Left lung (tissue), 10 donors: Measurements from ENCODE around the gene TFAP2E. TPM values are rescaled to one million over a fixed set of nuclear protein-coding genes. Genes with fewer than 3 reads are reported as not detected.

Experiments used
- ATAC-seq: fragments of 200-7000 bp; cut with Tn5 transposase; one replicate; pipeline ENCODE4 v1.9.1; 2020; ENCODE audit warnings: moderate library complexity
- DNase-seq, 4 donors: peaks; one replicate each; pipeline ENCODE4 v3.0.0-alpha.2; 2013 to 2020
- H3K27ac ChIP-seq, 2 donors: fragments of 200-600 bp; sonication (generic) in 1 of 2; one replicate each; pipeline versions ENCODE4 v1.5.0 to v1.8.0; 2020 to 2021
- H3K27me3 ChIP-seq, 2 donors: fragments of 200-600 bp; sonication (generic) in 1 of 2; one replicate each; pipeline versions ENCODE4 v1.5.0 to v1.8.0; 2020 to 2021
- H3K36me3 ChIP-seq, 2 donors: fragments of 200-600 bp; sonication (generic) in 1 of 2; one replicate each; pipeline versions ENCODE4 v1.5.0 to v1.8.0; 2020 to 2021
- H3K4me1 ChIP-seq, 2 donors: fragments of 200-600 bp; one replicate each; pipeline ENCODE4 v1.8.0; 2021
- H3K4me3 ChIP-seq, 2 donors: fragments of 200-600 bp; sonication (generic) in 1 of 2; one replicate each; pipeline versions ENCODE4 v1.5.0 to v1.8.0; 2020 to 2021; ENCODE audit warnings: mild to moderate bottlenecking in 1 of 2
- H3K9me3 ChIP-seq, 2 donors: fragments of 200-600 bp; sonication (generic) in 1 of 2; one replicate each; pipeline versions ENCODE4 v1.5.0 to v1.8.0; 2020 to 2021
- intact Hi-C, 2 donors: fragments of 100-400 bp; cut with DNase I; formaldehyde crosslinking; loops; one replicate each; pipeline versions ENCODE4 v1.11.2 to v1.14.2; 2022
- polyA plus RNA-seq, 6 donors: library from polyadenylated mRNA; unstranded; fragments of 120-200 nt; gene quantifications; one replicate each; pipeline ENCODE4 v1.2.1, GENCODE V29; 2013; ENCODE audit not compliant: insufficient read length in 6 of 6
- total RNA-seq, 2 donors: library from RNA; stranded (reverse); fragmentation: NEBNext Ultra II Directional; extraction: Animal tissue kit (Norgen Biotek cat#: 25700); gene quantifications; one replicate each; pipeline ENCODE4 v1.2.1, GENCODE V29; 2021
- TF ChIP-seq, protein P1 (sequence below), 2 donors: fragments of 200-600 bp; sonication (generic) in 1 of 2; IDR thresholded peaks; one replicate each; pipeline versions ENCODE4 v1.5.0 to v1.8.0; 2021; ENCODE audit warnings: antibody characterized with exemption in 2 of 2
- donor health status: DM: no; HTN: yes; CAD: no.
- donor health status: DM: no; HTN: no; CAD: no.

The TFAP2E gene
- total and polyA plus RNA-seq, 8 donors, result 1.3 to 7.4 (median 3.5) TPM

- Histone ChIP-seq H3K9me3 (no peaks in the 10 kb centered on the region), H3K27me3 (no peaks in the 10 kb centered on the region), H3K4me3 (no peak overlapping the region), H3K27ac (no peak overlapping the region), H3K4me1 (no peaks in the 10 kb centered on the region), H3K36me3 (peaks cover 0 to 67% of the 10 kb centered on the region in 2 donors)
- TF ChIP-seq, protein P1, sequence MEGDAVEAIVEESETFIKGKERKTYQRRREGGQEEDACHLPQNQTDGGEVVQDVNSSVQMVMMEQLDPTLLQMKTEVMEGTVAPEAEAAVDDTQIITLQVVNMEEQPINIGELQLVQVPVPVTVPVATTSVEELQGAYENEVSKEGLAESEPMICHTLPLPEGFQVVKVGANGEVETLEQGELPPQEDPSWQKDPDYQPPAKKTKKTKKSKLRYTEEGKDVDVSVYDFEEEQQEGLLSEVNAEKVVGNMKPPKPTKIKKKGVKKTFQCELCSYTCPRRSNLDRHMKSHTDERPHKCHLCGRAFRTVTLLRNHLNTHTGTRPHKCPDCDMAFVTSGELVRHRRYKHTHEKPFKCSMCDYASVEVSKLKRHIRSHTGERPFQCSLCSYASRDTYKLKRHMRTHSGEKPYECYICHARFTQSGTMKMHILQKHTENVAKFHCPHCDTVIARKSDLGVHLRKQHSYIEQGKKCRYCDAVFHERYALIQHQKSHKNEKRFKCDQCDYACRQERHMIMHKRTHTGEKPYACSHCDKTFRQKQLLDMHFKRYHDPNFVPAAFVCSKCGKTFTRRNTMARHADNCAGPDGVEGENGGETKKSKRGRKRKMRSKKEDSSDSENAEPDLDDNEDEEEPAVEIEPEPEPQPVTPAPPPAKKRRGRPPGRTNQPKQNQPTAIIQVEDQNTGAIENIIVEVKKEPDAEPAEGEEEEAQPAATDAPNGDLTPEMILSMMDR (IDR thresholded peaks at IDR 0.05), result no peak
- ATAC-seq (no peak), DNase-seq (no peak)
- intact Hi-C loops, result no loop called here
Observed at GRCh38 chr1:35623832-35624231, 50.7 kb downstream of the TFAP2E start.

DNA sequence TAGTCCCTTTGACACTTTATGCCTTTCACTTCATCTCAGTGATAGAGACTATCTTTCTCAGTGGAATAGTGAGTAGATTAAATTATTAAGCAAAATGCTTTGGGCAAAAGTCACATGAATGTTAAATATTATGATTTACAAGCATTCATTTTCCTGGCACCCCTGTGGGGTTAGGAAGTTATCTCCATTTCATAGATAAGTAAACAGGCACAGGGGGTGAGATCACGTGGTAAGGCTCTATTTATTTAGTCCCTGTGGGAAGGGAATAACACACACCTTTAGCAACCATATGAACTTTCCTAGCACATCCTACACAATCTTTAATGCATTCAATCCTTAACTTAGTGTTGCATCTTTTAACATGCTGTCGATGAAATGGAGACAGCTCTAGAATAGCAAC, 55.9 kb downstream of the TFAP2E start:
- intact Hi-C loops, result no loop called here
- ATAC-seq (no peak), DNase-seq (no peak)
- Histone ChIP-seq H3K27ac (no peak overlapping the region), H3K36me3 (peaks cover 0 to 89% of the 10 kb centered on the region in 2 donors), H3K4me3 (no peak overlapping the region), H3K27me3 (no peaks in the 10 kb centered on the region), H3K4me1 (no peaks in the 10 kb centered on the region), H3K9me3 (no peaks in the 10 kb centered on the region)
- TF ChIP-seq, protein P1 (IDR thresholded peaks at IDR 0.05), result no peak

DNA sequence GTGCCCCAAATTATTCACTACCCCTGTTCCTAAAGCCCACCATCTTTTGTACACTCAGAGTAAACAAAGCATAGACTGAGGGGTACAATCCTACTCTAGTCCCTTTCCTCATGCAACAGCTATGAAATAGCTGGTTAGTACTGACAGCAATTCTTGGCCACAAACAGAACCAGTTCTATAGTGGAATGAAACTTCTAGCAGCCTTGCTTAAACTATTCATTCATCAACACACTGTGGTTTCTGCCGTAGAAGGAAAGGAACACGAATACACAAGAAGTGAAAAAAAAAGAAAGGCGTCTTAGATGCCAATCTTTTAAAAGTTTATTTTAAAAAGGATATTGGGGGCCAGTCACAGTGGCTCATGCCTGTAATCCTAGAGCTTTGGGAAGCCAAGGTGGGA, 58.3 kb downstream of the TFAP2E start:
- ATAC-seq, result no peak
- H3K27me3 ChIP-seq, result no peaks in the 10 kb centered on the region
- no peak overlapping the region for H3K4me3 ChIP-seq
- H3K4me1 ChIP-seq, result peaks cover 0 to 4% of the 10 kb centered on the region in 2 donors
- peaks cover 0 to 90% of the 10 kb centered on the region in 2 donors for H3K36me3 ChIP-seq
- DNase-seq, result no peak
- H3K27ac ChIP-seq, result no peak overlapping the region
- TF ChIP-seq, protein P1 (IDR thresholded peaks at IDR 0.05), result no peak
- H3K9me3 ChIP-seq, result no peaks in the 10 kb centered on the region
- intact Hi-C loops, result no loop called here

- Histone ChIP-seq H3K36me3 (peaks cover 0 to 76% of the 10 kb centered on the region in 2 donors), H3K9me3 (no peaks in the 10 kb centered on the region), H3K27ac (no peak overlapping the region), H3K27me3 (no peaks in the 10 kb centered on the region), H3K4me3 (no peak overlapping the region), H3K4me1 (peaks cover 8 to 26% of the 10 kb centered on the region in 2 donors)
- ATAC-seq, result no peak
- TF ChIP-seq, protein P1 (IDR thresholded peaks at IDR 0.05), result no peak
- no peak for DNase-seq
- intact Hi-C loops, result no loop called here
Observed at GRCh38 chr1:35633547-35633946, 60.4 kb downstream of the TFAP2E start.

GRCh38 chr1:35637401-35637809, 64.3 kb downstream of the TFAP2E start:
- TF ChIP-seq, protein P1 (IDR thresholded peaks at IDR 0.05), result no peak
- Histone ChIP-seq H3K36me3 (peaks cover 0 to 38% of the 10 kb centered on the region in 2 donors), H3K4me1 (peaks cover 21 to 50% of the 10 kb centered on the region in 2 donors), H3K27me3 (no peaks in the 10 kb centered on the region), H3K9me3 (no peaks in the 10 kb centered on the region), H3K4me3 (peak overlapping the region; percentile 5 to 88), H3K27ac (peak overlapping the region; percentile 71 to 88)
- DNase-seq (peak in 1 of 4 donors; percentile 21), ATAC-seq (peak; percentile 15)
- intact Hi-C loops, result no loop called here
